Gastroesophageal sphincter (tissue), 4 donors: Measurements from ENCODE around the gene CSRNP3. TPM values are rescaled to one million over a fixed set of nuclear protein-coding genes. Genes with fewer than 3 reads are reported as not detected.

ENCODE experiments used
- ATAC-seq: fragments of 150-250 bp; one replicate; pipeline ENCODE4 v1.9.1; 2016; ENCODE audit warnings: mild to moderate bottlenecking, moderate library complexity
- H3K27ac ChIP-seq, 4 donors: fragments of 200-600 bp; sonication (generic) in 3 of 4; 1 replicate in 3 of 4; 2 replicates in 1 of 4; pipeline ENCODE4 v1.5.1; 2016 to 2019
- H3K27me3 ChIP-seq: fragments of 200-600 bp; sonication (generic); one replicate; pipeline ENCODE4 v1.5.1; 2019
- H3K36me3 ChIP-seq, 2 donors: fragments of 200-600 bp; sonication (generic); one replicate each; pipeline ENCODE4 v1.5.1; 2019; ENCODE audit warnings: control low read depth in 1 of 2
- H3K4me1 ChIP-seq, 3 donors: fragments of 200-600 bp; sonication (generic); 1 replicate in 2 of 3; 2 replicates in 1 of 3; pipeline ENCODE4 v1.5.1; 2016 to 2019; ENCODE audit warnings: control low read depth in 2 of 3
- H3K4me3 ChIP-seq, 2 donors: fragments of 200-600 bp; sonication (generic); one replicate each; pipeline ENCODE4 v1.5.1; 2019; ENCODE audit warnings: mild to moderate bottlenecking in 1 of 2, moderate library complexity in 1 of 2
- H3K9me3 ChIP-seq, 3 donors: fragments of 200-600 bp; sonication (generic); one replicate each; pipeline ENCODE4 v1.5.1; 2017 to 2019; ENCODE audit warnings: control low read depth in 2 of 3
- CTCF ChIP-seq, 4 experiments: fragments of 200-600 bp in 2 of 4; fragments of 450-650 bp in 2 of 4; sonication (generic) in 1 of 4; IDR thresholded peaks; one replicate each; pipeline ENCODE4 v1.5.1; 2017 to 2019; ENCODE audit warnings: antibody characterized with exemption in 4 of 4, mild to moderate bottlenecking in 2 of 4, moderate library complexity in 2 of 4
- EP300 ChIP-seq: sonication (generic); formaldehyde crosslinking; IDR thresholded peaks from one replicate; pipeline ENCODE4 v1.6.1; 2017; ENCODE audit warnings: antibody characterized with exemption, mild to moderate bottlenecking
- POLR2A ChIP-seq, 2 donors: fragments of 450-650 bp; IDR thresholded peaks; one replicate each; pipeline ENCODE4 v1.6.1; 2017; ENCODE audit warnings: antibody characterized with exemption in 2 of 2, mild to moderate bottlenecking in 2 of 2, moderate library complexity in 1 of 2
- POLR2AphosphoS5 ChIP-seq: sonication (generic); formaldehyde crosslinking; IDR thresholded peaks from one replicate; pipeline ENCODE4 v1.6.1; 2017; ENCODE audit warnings: antibody characterized with exemption
- WGBS, 2 donors: methylation state at CpG; one replicate each; pipeline ENCODE4 v1.1.5; 2018; ENCODE audit warnings: low coverage in 1 of 2; 5-methylcytosine and 5-hydroxymethylcytosine counted together
- total RNA-seq, 4 donors: library from RNA; depleted of rRNA; stranded (reverse); fragments of >200 nt; gene quantifications; one replicate each; pipeline ENCODE4 v1.1.0, GENCODE V29; 2016

CSRNP3 gene
- total RNA-seq, 4 donors from 2014 or later = 0.81 to 5.4 (median 3.1) TPM

DNA sequence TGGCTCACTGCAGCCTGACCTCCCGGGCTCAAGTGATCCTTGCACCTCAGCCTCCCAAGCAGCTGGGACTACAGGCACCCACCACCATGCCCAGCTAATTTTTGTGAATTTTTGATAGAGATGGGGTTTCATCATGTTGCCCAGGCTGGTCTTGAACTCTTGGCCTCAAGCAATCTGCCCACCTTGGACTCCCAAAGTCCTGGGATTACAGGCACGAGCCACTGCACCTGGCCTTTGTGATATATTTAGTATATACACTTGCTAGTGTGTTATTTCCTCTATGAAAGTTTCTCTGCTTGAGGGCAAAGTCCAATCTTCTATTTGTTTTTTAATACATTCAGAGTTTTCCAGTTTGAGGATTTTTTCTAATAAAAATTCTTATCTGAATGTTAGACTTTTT, 205.3 kb downstream of the CSRNP3 start:
- no peak for ATAC-seq
- TF ChIP-seq CTCF (IDR thresholded peaks at IDR 0.05) (no peak), POLR2A (IDR thresholded peaks at IDR 0.05) (no peak), POLR2AphosphoS5 (no peak), EP300 (no peak)
- no peak overlapping the region for H3K27ac ChIP-seq
- no peaks in the 10 kb centered on the region for H3K27me3 ChIP-seq
- H3K4me3 ChIP-seq = no peak overlapping the region
- WGBS, 2 donors = 81 to 96% methylated on average over 2 of the region's 2 CpGs
- peaks cover 0 to 39% of the 10 kb centered on the region in 2 donors for H3K36me3 ChIP-seq
- no peaks in the 10 kb centered on the region for H3K9me3 ChIP-seq
- H3K4me1 ChIP-seq = no peaks in the 10 kb centered on the region

- WGBS, 2 donors = 50 to 53% methylated on average over 1 of the region's 1 CpG
- Histone ChIP-seq H3K4me3 (no peak overlapping the region), H3K36me3 (peaks cover 0 to 39% of the 10 kb centered on the region in 2 donors), H3K27me3 (no peaks in the 10 kb centered on the region), H3K9me3 (no peaks in the 10 kb centered on the region), H3K4me1 (no peaks in the 10 kb centered on the region), H3K27ac (no peak overlapping the region)
- ATAC-seq = no peak
- TF ChIP-seq EP300 (no peak), CTCF (IDR thresholded peaks at IDR 0.05) (no peak), POLR2AphosphoS5 (no peak), POLR2A (IDR thresholded peaks at IDR 0.05) (no peak)
Measured at GRCh38 chr2:165675551-165675968, 206.1 kb downstream of the CSRNP3 start.

DNA sequence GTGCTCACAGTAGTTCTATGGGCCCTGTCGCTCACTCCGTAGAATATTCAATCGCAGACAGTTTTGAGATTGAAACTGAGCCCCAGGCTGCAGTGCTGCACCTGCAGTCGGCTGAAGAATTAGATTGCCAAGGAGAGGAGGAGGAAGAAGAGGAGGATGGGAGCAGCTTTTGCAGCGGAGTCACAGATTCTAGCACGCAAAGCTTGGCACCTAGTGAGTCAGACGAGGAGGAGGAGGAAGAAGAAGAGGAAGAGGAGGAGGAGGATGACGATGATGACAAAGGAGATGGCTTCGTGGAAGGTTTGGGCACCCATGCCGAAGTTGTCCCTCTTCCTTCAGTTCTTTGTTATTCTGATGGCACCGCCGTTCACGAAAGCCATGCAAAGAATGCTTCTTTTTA, 209.4 kb downstream of the CSRNP3 start:
- Histone ChIP-seq H3K36me3 (peaks cover 0 to 36% of the 10 kb centered on the region in 2 donors), H3K9me3 (no peaks in the 10 kb centered on the region), H3K27me3 (no peaks in the 10 kb centered on the region), H3K4me3 (no peak overlapping the region), H3K4me1 (peaks cover 0 to 17% (median 0%) of the 10 kb centered on the region in 3 donors), H3K27ac (no peak overlapping the region)
- TF ChIP-seq POLR2A (IDR thresholded peaks at IDR 0.05) (no peak), POLR2AphosphoS5 (no peak), CTCF (IDR thresholded peaks at IDR 0.05) (no peak), EP300 (no peak)
- no peak for ATAC-seq
- 80 to 90% methylated on average over 1 to 11 of the region's 13 CpGs for WGBS, 2 donors

GRCh38 chr2:165679621-165680020, 210.1 kb downstream of the CSRNP3 start:
- TF ChIP-seq CTCF (IDR thresholded peaks at IDR 0.05) (no peak), POLR2AphosphoS5 (no peak), POLR2A (IDR thresholded peaks at IDR 0.05) (no peak), EP300 (no peak)

GRCh38 chr2:165681841-165682240, 212.3 kb downstream of the CSRNP3 start:
- no peak overlapping the region for H3K4me3 ChIP-seq
- WGBS, 2 donors = 21 to 33% methylated on average over 1 of the region's 1 CpG
- peaks cover 0 to 29% of the 10 kb centered on the region in 2 donors for H3K36me3 ChIP-seq
- no peaks in the 10 kb centered on the region for H3K27me3 ChIP-seq
- no peaks in the 10 kb centered on the region for H3K9me3 ChIP-seq
- H3K4me1 ChIP-seq = peaks cover 0 to 17% (median 0%) of the 10 kb centered on the region in 3 donors
- peak; percentile 44 for ATAC-seq
- H3K27ac ChIP-seq = peak overlapping the region in 3 of 4 donors; percentile 13 to 65 (median 61)
- no peak for TF ChIP-seq EP300
- TF ChIP-seq POLR2AphosphoS5 = no peak
- TF ChIP-seq POLR2A (IDR thresholded peaks at IDR 0.05) = no peak
- no peak for TF ChIP-seq CTCF (IDR thresholded peaks at IDR 0.05)

More at GRCh38 chr2:165679621-165680020, 210.1 kb downstream of the CSRNP3 start:
- Histone ChIP-seq H3K36me3 (peaks cover 0 to 36% of the 10 kb centered on the region in 2 donors), H3K4me1 (peaks cover 0 to 17% (median 0%) of the 10 kb centered on the region in 3 donors), H3K27ac (no peak overlapping the region), H3K27me3 (no peaks in the 10 kb centered on the region), H3K4me3 (no peak overlapping the region), H3K9me3 (no peaks in the 10 kb centered on the region)
- ATAC-seq = no peak
- 82 to 84% methylated on average over 2 of the region's 2 CpGs for WGBS, 2 donors
